Gastroesophageal sphincter (tissue), 4 donors: ENCODE measurements around the gene TADA3. TPM values are rescaled to one million over a fixed set of nuclear protein-coding genes. Genes with fewer than 3 reads are reported as not detected.

Experiments used
- ATAC-seq: fragments of 150-250 bp; one replicate; pipeline ENCODE4 v1.9.1; 2016; ENCODE audit warnings: mild to moderate bottlenecking, moderate library complexity
- H3K27ac ChIP-seq, 4 donors: fragments of 200-600 bp; sonication (generic) in 3 of 4; 1 replicate in 3 of 4; 2 replicates in 1 of 4; pipeline ENCODE4 v1.5.1; 2016 to 2019
- H3K27me3 ChIP-seq: fragments of 200-600 bp; sonication (generic); one replicate; pipeline ENCODE4 v1.5.1; 2019
- H3K36me3 ChIP-seq, 2 donors: fragments of 200-600 bp; sonication (generic); one replicate each; pipeline ENCODE4 v1.5.1; 2019; ENCODE audit warnings: control low read depth in 1 of 2
- H3K4me1 ChIP-seq, 3 donors: fragments of 200-600 bp; sonication (generic); 1 replicate in 2 of 3; 2 replicates in 1 of 3; pipeline ENCODE4 v1.5.1; 2016 to 2019; ENCODE audit warnings: control low read depth in 2 of 3
- H3K4me3 ChIP-seq, 2 donors: fragments of 200-600 bp; sonication (generic); one replicate each; pipeline ENCODE4 v1.5.1; 2019; ENCODE audit warnings: mild to moderate bottlenecking in 1 of 2, moderate library complexity in 1 of 2
- H3K9me3 ChIP-seq, 3 donors: fragments of 200-600 bp; sonication (generic); one replicate each; pipeline ENCODE4 v1.5.1; 2017 to 2019; ENCODE audit warnings: control low read depth in 2 of 3
- EP300 ChIP-seq: sonication (generic); formaldehyde crosslinking; IDR thresholded peaks from one replicate; pipeline ENCODE4 v1.6.1; 2017; ENCODE audit warnings: antibody characterized with exemption, mild to moderate bottlenecking
- POLR2A ChIP-seq, 2 donors: fragments of 450-650 bp; IDR thresholded peaks; one replicate each; pipeline ENCODE4 v1.6.1; 2017; ENCODE audit warnings: antibody characterized with exemption in 2 of 2, mild to moderate bottlenecking in 2 of 2, moderate library complexity in 1 of 2
- POLR2AphosphoS5 ChIP-seq: sonication (generic); formaldehyde crosslinking; IDR thresholded peaks from one replicate; pipeline ENCODE4 v1.6.1; 2017; ENCODE audit warnings: antibody characterized with exemption
- whole genome bisulfite sequencing, 2 donors: methylation state at CpG; one replicate each; pipeline ENCODE4 v1.1.5; 2018; ENCODE audit warnings: low coverage in 1 of 2; 5-methylcytosine and 5-hydroxymethylcytosine counted together
- total RNA-seq, 4 donors: library from RNA; depleted of rRNA; stranded (reverse); fragments of >200 nt; gene quantifications; one replicate each; pipeline ENCODE4 v1.1.0, GENCODE V29; 2016
- TF ChIP-seq, protein P1 (sequence below), 4 experiments: fragments of 200-600 bp in 2 of 4; fragments of 450-650 bp in 2 of 4; sonication (generic) in 1 of 4; IDR thresholded peaks; one replicate each; pipeline ENCODE4 v1.5.1; 2017 to 2019; ENCODE audit warnings: antibody characterized with exemption in 4 of 4, mild to moderate bottlenecking in 2 of 4, moderate library complexity in 2 of 4

The TADA3 gene
- total RNA-seq, 4 donors from 2014 or later: 54.6 to 82.2 (median 66.0) TPM

DNA sequence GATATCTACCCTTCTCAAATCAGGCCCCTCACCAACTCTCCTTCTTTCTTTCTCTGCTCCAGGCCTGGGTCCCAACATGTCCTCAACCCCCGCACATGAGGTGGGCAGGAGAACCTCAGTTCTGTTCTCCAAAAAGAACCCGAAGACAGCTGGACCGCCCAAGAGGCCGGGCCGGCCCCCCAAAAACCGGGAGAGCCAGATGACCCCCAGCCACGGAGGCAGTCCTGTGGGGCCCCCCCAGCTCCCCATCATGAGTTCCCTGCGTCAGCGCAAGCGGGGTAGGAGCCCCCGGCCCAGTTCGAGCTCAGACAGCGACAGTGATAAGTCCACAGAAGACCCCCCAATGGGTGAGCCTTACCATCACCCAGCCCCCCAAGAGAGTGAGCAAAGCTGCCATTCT is 48.1 kb downstream of the TADA3 start:
- H3K4me1 ChIP-seq: peaks cover 0 to 11% (median 0%) of the 10 kb centered on the region in 3 donors
- no peaks in the 10 kb centered on the region for H3K27me3 ChIP-seq
- TF ChIP-seq EP300: no peak
- TF ChIP-seq, protein P1, sequence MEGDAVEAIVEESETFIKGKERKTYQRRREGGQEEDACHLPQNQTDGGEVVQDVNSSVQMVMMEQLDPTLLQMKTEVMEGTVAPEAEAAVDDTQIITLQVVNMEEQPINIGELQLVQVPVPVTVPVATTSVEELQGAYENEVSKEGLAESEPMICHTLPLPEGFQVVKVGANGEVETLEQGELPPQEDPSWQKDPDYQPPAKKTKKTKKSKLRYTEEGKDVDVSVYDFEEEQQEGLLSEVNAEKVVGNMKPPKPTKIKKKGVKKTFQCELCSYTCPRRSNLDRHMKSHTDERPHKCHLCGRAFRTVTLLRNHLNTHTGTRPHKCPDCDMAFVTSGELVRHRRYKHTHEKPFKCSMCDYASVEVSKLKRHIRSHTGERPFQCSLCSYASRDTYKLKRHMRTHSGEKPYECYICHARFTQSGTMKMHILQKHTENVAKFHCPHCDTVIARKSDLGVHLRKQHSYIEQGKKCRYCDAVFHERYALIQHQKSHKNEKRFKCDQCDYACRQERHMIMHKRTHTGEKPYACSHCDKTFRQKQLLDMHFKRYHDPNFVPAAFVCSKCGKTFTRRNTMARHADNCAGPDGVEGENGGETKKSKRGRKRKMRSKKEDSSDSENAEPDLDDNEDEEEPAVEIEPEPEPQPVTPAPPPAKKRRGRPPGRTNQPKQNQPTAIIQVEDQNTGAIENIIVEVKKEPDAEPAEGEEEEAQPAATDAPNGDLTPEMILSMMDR (IDR thresholded peaks at IDR 0.05): no peak
- no peak for TF ChIP-seq POLR2A (IDR thresholded peaks at IDR 0.05)
- no peak for TF ChIP-seq POLR2AphosphoS5
- no peak for ATAC-seq
- no CpG with 5 or more reads among the region's 13 CpGs for WGBS, 2 donors
- no peaks in the 10 kb centered on the region for H3K9me3 ChIP-seq
- H3K27ac ChIP-seq: no peak overlapping the region
- H3K36me3 ChIP-seq: peaks cover 0 to 95% of the 10 kb centered on the region in 2 donors
- no peak overlapping the region for H3K4me3 ChIP-seq

DNA sequence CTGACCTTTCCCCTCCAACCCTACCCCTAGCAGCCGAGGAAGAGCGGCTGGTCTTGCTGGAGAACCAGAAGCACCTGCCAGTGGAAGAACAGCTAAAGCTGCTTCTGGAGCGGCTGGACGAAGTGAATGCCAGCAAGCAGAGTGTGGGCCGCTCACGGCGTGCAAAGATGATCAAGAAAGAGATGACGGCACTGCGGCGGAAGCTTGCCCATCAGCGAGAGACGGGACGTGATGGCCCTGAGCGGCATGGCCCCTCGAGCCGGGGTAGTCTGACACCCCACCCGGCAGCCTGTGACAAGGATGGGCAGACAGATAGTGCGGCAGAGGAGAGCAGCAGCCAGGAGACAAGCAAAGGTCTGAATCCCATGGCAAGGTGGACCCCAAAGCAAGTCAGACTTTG is 48.7 kb downstream of the TADA3 start:
- Histone ChIP-seq H3K27me3 (no peaks in the 10 kb centered on the region), H3K27ac (no peak overlapping the region), H3K9me3 (no peaks in the 10 kb centered on the region), H3K4me1 (peaks cover 0 to 5% (median 0%) of the 10 kb centered on the region in 3 donors), H3K36me3 (peaks cover 0 to 100% of the 10 kb centered on the region in 2 donors), H3K4me3 (no peak overlapping the region)
- no peak for ATAC-seq
- TF ChIP-seq, protein P1 (IDR thresholded peaks at IDR 0.05): no peak
- no peak for TF ChIP-seq EP300
- TF ChIP-seq POLR2AphosphoS5: no peak
- no peak for TF ChIP-seq POLR2A (IDR thresholded peaks at IDR 0.05)
- WGBS, 2 donors: 92 to 93% methylated on average over 3 to 9 of the region's 18 CpGs

DNA sequence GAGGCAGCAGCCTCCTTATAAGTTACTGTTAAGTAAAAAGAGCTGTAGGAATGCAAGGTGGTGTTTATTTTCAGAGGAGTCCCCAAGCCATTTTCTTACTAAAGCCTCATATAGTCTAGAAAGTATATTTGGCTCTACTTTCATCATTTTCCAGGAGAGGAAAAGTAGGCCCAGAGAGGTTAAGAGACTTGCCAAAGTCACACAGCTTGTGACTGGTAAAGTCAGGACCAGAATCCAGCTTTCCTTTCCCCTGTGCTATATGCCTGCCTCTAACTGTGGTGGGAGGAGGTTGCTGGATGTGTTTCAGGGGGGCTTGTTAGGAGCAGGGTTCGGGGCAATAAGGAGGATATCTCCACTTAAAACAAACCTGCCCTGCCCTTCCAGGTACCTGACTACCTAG is 49.7 kb downstream of the TADA3 start:
- TF ChIP-seq POLR2AphosphoS5 (no peak), POLR2A (IDR thresholded peaks at IDR 0.05) (no peak), EP300 (no peak)
- ATAC-seq: no peak
- no peaks in the 10 kb centered on the region for H3K9me3 ChIP-seq
- H3K27ac ChIP-seq: no peak overlapping the region
- H3K27me3 ChIP-seq: no peaks in the 10 kb centered on the region
- WGBS, 2 donors: no CpG with 5 or more reads among the region's 1 CpG
- no peak overlapping the region for H3K4me3 ChIP-seq
- peaks cover 0 to 100% of the 10 kb centered on the region in 2 donors for H3K36me3 ChIP-seq
- no peaks in the 10 kb centered on the region for H3K4me1 ChIP-seq

DNA sequence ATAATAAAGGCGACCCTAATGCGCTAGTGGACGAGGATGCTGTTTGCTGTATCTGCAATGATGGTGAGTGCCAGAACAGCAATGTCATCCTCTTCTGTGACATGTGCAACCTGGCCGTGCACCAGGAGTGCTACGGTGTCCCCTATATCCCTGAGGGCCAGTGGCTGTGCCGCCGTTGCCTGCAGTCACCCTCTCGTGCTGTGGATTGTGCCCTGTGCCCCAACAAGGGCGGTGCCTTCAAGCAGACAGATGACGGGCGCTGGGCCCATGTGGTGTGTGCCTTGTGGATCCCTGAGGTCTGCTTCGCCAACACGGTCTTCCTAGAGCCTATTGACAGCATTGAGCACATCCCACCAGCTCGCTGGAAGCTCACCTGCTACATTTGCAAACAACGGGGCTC is 53.1 kb downstream of the TADA3 start:
- peaks cover 0 to 16% (median 0%) of the 10 kb centered on the region in 3 donors for H3K4me1 ChIP-seq
- 92% methylated on average over 3 to 4 of the region's 15 CpGs for WGBS, 2 donors
- TF ChIP-seq EP300 (no peak), POLR2AphosphoS5 (no peak), POLR2A (IDR thresholded peaks at IDR 0.05) (no peak)
- TF ChIP-seq, protein P1 (IDR thresholded peaks at IDR 0.05): no peak
- no peak overlapping the region for H3K4me3 ChIP-seq
- H3K36me3 ChIP-seq: peaks cover 0 to 100% of the 10 kb centered on the region in 2 donors
- no peaks in the 10 kb centered on the region for H3K9me3 ChIP-seq
- H3K27ac ChIP-seq: no peak overlapping the region
- ATAC-seq: no peak
- H3K27me3 ChIP-seq: no peaks in the 10 kb centered on the region

DNA sequence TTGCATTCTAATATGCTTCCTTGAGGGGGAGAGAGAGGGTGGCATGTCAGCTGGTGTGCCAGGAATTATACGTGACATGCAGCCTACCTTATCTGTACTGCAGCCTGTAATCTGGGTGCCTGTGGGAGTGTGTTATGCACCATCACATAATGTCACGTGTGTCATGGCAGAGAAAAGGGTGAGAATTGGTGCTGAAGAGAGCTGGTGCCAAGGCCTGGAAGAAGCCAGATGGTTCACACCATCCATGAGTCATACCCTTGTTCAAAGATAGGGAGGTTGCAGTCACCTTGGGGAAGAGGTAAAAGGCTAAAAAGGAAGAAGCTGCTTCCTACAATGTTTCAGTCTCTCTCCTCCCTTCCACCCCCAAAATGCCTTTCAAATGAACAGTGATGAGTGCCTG is 55.4 kb downstream of the TADA3 start:
- no peak overlapping the region for H3K27ac ChIP-seq
- no peaks in the 10 kb centered on the region for H3K9me3 ChIP-seq
- H3K4me1 ChIP-seq: peaks cover 3 to 38% (median 14%) of the 10 kb centered on the region in 3 donors
- H3K36me3 ChIP-seq: peaks cover 0 to 79% of the 10 kb centered on the region in 2 donors
- 57 to 67% methylated on average over 1 of the region's 2 CpGs for WGBS, 2 donors
- TF ChIP-seq POLR2AphosphoS5 (no peak), POLR2A (IDR thresholded peaks at IDR 0.05) (no peak), EP300 (no peak)
- TF ChIP-seq, protein P1 (IDR thresholded peaks at IDR 0.05): no peak
- no peak overlapping the region for H3K4me3 ChIP-seq
- no peak for ATAC-seq
- no peaks in the 10 kb centered on the region for H3K27me3 ChIP-seq
